Activated CD8-positive, alpha-beta memory T cell treated with anti-CD3 and anti-CD28 coated beads, Interleukin-2, amount 10 ng/mL, durations not matched to agents 7 days and 5 days (primary cell): ENCODE results near the gene MOCS1. TPM values are rescaled to one million over a fixed set of nuclear protein-coding genes. Genes with fewer than 3 reads are reported as not detected.

Experiments used
- ATAC-seq: fragments of 150-1000 bp; cut with Tn5 transposase; one replicate; pipeline ENCODE4 v1.10.0; 2021; ENCODE audit warnings: moderate library complexity
- CTCF ChIA-PET: fragments of 350-600 bp; sonication (Branson Sonifier 250); formaldehyde crosslinking; loops from one replicate; lab custom pipeline; 2021; ENCODE audit warnings: antibody characterized with exemption; lab: Charles Lee
- DNase-seq: peaks from one replicate; pipeline ENCODE4 v3.0.0-alpha.2; 2020
- H3K27ac Mint-ChIP-seq: one replicate; pipeline ENCODE4 v1.8.0; 2021; ENCODE audit warnings: mild to moderate bottlenecking, mixed read lengths
- H3K27me3 Mint-ChIP-seq: one replicate; pipeline ENCODE4 v1.8.0; 2021; ENCODE audit warnings: mixed read lengths
- H3K36me3 Mint-ChIP-seq: one replicate; pipeline ENCODE4 v1.8.0; 2021; ENCODE audit warnings: mild to moderate bottlenecking, mixed read lengths
- H3K4me1 Mint-ChIP-seq: one replicate; pipeline ENCODE4 v1.8.0; 2021; ENCODE audit warnings: mixed read lengths
- H3K4me3 Mint-ChIP-seq: one replicate; pipeline ENCODE4 v1.8.0; 2021; ENCODE audit warnings: mild to moderate bottlenecking, moderate library complexity, mixed read lengths
- H3K9me3 Mint-ChIP-seq: one replicate; pipeline ENCODE4 v1.8.0; 2022; ENCODE audit warnings: low read depth, mixed read lengths
- total RNA-seq, 2 experiments: library from RNA; stranded (reverse); gene quantifications; one replicate each; pipeline ENCODE4 v1.2.3, GENCODE V29; 2021

Gene MOCS1
- total RNA-seq, 2 experiments from 2014 or later, result 0.30 TPM; not detected in 1

DNA sequence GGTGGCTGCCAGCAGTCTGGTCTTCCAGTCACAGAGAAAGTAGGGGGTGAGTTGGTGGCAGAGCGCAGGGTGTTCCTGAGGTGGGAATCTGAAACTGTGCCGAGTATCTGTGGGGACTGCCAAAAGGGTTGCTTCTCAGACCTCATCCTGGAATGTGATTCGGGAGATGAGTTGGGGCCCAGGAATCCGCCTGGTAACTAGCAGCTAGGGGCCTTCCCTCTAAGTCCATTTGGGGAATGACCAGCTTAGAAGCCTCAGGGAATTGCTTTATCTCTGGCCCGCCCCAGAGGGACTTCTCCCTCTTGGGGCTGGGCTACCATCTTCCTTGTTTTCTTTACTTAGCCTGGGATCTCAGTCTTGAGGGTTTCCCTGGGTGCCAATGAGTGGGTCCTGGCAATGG is 49.6 kb downstream of the MOCS1 start:
- Mint-ChIP-seq H3K4me3 (no peak overlapping the region), H3K27ac (no peak overlapping the region), H3K27me3 (peaks cover 3% of the 10 kb centered on the region), H3K4me1 (no peaks in the 10 kb centered on the region), H3K36me3 (no peaks in the 10 kb centered on the region), H3K9me3 (no peaks in the 10 kb centered on the region)
- ATAC-seq (no peak), DNase-seq (no peak)
- CTCF ChIA-PET, result no interaction called here

- Mint-ChIP-seq H3K4me1 (no peaks in the 10 kb centered on the region), H3K36me3 (no peaks in the 10 kb centered on the region), H3K27me3 (no peaks in the 10 kb centered on the region), H3K4me3 (no peak overlapping the region), H3K27ac (no peak overlapping the region), H3K9me3 (no peaks in the 10 kb centered on the region)
- DNase-seq (no peak), ATAC-seq (no peak)
- CTCF ChIA-PET, result no interaction called here
These were observed 51.7 kb downstream of the MOCS1 start for GRCh38 chr6:39882531-39882899.

- Mint-ChIP-seq H3K4me3 (no peak overlapping the region), H3K36me3 (no peaks in the 10 kb centered on the region), H3K27me3 (no peaks in the 10 kb centered on the region), H3K27ac (no peak overlapping the region), H3K4me1 (no peaks in the 10 kb centered on the region), H3K9me3 (no peaks in the 10 kb centered on the region)
- CTCF ChIA-PET, result no interaction called here
- no peak for ATAC-seq
- no peak for DNase-seq
These were observed 52.3 kb downstream of the MOCS1 start for GRCh38 chr6:39881851-39882530.

- CTCF ChIA-PET, result interaction anchor here (1.4 kb wide), 1 partner anchor 16 kb away, joined by 3 read pairs; no protein-coding TSS in a partner anchor
- Mint-ChIP-seq H3K9me3 (no peaks in the 10 kb centered on the region), H3K4me3 (no peak overlapping the region), H3K27me3 (no peaks in the 10 kb centered on the region), H3K4me1 (no peaks in the 10 kb centered on the region), H3K36me3 (no peaks in the 10 kb centered on the region), H3K27ac (no peak overlapping the region)
- ATAC-seq, result no peak
- DNase-seq, result no peak
These were observed 53.7 kb downstream of the MOCS1 start for GRCh38 chr6:39880594-39880993.

DNA sequence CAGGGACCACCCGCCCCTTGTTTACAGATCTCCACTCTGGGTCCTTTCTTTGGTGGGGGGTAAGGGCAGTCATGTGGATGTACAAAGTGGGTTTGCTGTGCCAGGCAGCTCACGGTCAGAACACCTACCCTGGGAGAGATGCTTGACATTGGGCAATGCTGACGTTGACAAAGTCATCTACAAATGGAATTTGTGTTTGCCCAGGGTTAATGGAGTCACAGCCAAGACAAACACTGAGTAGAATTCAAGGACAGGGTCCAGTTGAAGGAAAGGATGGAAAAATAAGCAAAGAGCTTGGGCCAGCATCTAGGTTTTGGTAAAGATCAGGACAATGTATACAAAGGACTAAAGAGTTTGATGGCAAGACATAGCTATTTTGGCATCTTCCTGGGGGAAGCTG is 54.7 kb downstream of the MOCS1 start:
- CTCF ChIA-PET, result interaction anchor here (1.4 kb wide), 1 partner anchor 15 kb away, joined by 3 read pairs; no protein-coding TSS in a partner anchor
- DNase-seq, result no peak
- no peaks in the 10 kb centered on the region for H3K36me3 Mint-ChIP-seq
- no peak for ATAC-seq
- no peaks in the 10 kb centered on the region for H3K4me1 Mint-ChIP-seq
- no peak overlapping the region for H3K4me3 Mint-ChIP-seq
- no peak overlapping the region for H3K27ac Mint-ChIP-seq
- no peaks in the 10 kb centered on the region for H3K27me3 Mint-ChIP-seq
- no peaks in the 10 kb centered on the region for H3K9me3 Mint-ChIP-seq

DNA sequence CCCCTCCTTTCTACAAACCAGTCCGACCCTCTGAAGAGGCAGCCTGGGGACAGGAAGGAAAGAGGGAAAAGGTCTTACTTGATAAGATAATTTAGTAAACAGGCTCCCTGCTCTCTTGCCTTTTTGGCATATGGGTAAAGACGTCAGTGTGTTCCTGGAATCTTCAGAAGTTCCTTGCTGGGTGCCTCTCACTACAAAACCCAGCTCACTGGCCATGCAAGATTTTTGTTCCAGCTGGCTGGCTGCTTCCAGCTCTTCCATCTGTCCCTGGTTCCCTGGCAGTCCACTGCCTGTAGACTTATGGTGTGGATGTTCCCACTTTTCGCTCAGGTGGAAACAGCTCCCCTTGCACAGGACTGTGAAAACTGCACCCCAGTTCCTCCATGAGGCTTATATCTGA is 57.4 kb downstream of the MOCS1 start:
- CTCF ChIA-PET, result interaction anchor here (1.0 kb wide), 1 partner anchor 11 kb away, joined by 3 read pairs; no protein-coding TSS in a partner anchor
- no peak for ATAC-seq
- H3K4me3 Mint-ChIP-seq, result no peak overlapping the region
- no peaks in the 10 kb centered on the region for H3K9me3 Mint-ChIP-seq
- H3K27me3 Mint-ChIP-seq, result no peaks in the 10 kb centered on the region
- no peaks in the 10 kb centered on the region for H3K4me1 Mint-ChIP-seq
- no peak overlapping the region for H3K27ac Mint-ChIP-seq
- no peak for DNase-seq
- no peaks in the 10 kb centered on the region for H3K36me3 Mint-ChIP-seq

DNA sequence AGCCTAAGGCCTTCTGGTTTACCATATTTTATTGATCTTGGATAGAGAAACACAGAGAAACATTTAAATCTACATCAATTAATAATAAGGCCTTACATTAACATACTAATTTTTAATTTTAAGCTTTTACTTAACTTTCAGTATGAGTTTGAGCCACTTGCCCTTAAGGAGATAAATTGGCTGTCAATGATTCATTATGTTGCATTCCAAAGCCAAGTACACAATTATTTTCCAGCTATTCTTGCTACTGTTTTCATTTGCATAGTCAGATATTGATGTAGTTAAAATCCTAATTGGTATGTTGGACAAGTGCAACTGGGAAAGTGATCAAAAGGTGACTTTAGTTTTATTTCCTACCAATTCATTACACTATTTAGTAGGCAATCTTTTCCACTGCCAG is 58.2 kb downstream of the MOCS1 start:
- H3K36me3 Mint-ChIP-seq, result no peaks in the 10 kb centered on the region
- H3K27ac Mint-ChIP-seq, result no peak overlapping the region
- DNase-seq (no peak), ATAC-seq (no peak)
- H3K27me3 Mint-ChIP-seq, result no peaks in the 10 kb centered on the region
- CTCF ChIA-PET, result interaction anchor here (1.0 kb wide), 1 partner anchor 10 kb away, joined by 3 read pairs; no protein-coding TSS in a partner anchor
- no peaks in the 10 kb centered on the region for H3K4me1 Mint-ChIP-seq
- H3K4me3 Mint-ChIP-seq, result no peak overlapping the region
- no peaks in the 10 kb centered on the region for H3K9me3 Mint-ChIP-seq

GRCh38 chr6:39873439-39873838 is 60.8 kb downstream of the MOCS1 start:
- no peak for DNase-seq
- no peak overlapping the region for H3K27ac Mint-ChIP-seq
- CTCF ChIA-PET, result no interaction called here
- no peaks in the 10 kb centered on the region for H3K9me3 Mint-ChIP-seq
- no peak for ATAC-seq
- H3K27me3 Mint-ChIP-seq, result no peaks in the 10 kb centered on the region
- H3K4me1 Mint-ChIP-seq, result no peaks in the 10 kb centered on the region
- no peak overlapping the region for H3K4me3 Mint-ChIP-seq
- no peaks in the 10 kb centered on the region for H3K36me3 Mint-ChIP-seq

- ATAC-seq, result no peak
- Mint-ChIP-seq H3K27ac (no peak overlapping the region), H3K4me3 (no peak overlapping the region), H3K36me3 (no peaks in the 10 kb centered on the region), H3K27me3 (no peaks in the 10 kb centered on the region), H3K9me3 (no peaks in the 10 kb centered on the region), H3K4me1 (no peaks in the 10 kb centered on the region)
- CTCF ChIA-PET, result no interaction called here
- no peak for DNase-seq
These were observed 63.3 kb downstream of the MOCS1 start for GRCh38 chr6:39870950-39871349.

GRCh38 chr6:39867592-39867991 is 66.7 kb downstream of the MOCS1 start:
- Mint-ChIP-seq H3K4me3 (no peak overlapping the region), H3K27ac (no peak overlapping the region), H3K27me3 (no peaks in the 10 kb centered on the region), H3K9me3 (no peaks in the 10 kb centered on the region), H3K4me1 (no peaks in the 10 kb centered on the region), H3K36me3 (no peaks in the 10 kb centered on the region)
- CTCF ChIA-PET, result no interaction called here
- ATAC-seq (no peak), DNase-seq (no peak)

DNA sequence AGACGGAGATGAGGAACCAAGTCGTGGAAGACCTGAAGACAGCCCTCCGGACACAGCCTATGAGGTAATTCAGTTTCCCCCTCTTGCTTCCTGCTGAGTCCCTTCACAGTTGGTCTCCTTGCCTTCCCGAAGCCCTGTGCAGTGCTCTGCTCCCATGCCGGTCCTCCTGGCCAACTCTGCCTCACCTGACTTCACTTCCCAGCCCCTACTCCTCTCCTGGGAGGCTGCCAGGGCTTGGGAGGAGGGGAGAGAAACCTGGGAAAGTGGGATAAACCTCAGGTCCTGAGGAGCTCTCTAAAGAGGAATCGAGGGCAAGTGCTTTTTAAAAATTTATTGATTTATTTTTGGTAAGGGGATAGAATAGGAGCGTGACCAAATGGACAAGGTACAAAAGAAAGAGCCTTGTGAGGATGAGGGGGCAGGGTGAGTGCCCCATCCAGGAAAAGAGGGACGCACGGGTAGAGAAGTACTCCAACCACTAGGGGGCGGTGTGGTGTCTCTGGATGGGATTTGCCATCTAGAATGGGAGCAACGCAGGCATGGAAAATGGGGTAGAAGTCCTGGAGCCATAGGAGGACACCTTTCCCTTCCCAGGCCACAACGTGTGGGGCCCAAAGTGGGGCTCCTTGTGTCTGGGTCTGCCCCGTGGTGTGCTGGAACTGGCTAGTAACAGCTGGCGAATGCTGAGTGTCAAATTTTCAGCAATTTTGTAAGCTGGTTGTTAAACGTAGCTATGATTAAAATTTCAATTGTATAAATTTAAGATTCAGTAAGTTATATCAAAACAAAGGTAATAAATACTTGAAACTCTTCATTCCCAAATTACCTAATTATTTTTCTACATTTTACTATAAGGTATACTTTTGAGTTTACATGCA is 69.0 kb downstream of the MOCS1 start:
- DNase-seq (peak; percentile 69), ATAC-seq (no peak)
- Mint-ChIP-seq H3K36me3 (no peaks in the 10 kb centered on the region), H3K4me1 (no peaks in the 10 kb centered on the region), H3K27ac (no peak overlapping the region), H3K27me3 (no peaks in the 10 kb centered on the region), H3K9me3 (no peaks in the 10 kb centered on the region), H3K4me3 (no peak overlapping the region)
- CTCF ChIA-PET, result interaction anchor here (0.6 to 1.5 kb wide), 10 partner anchors 9 to 1163 kb away, joined by 3 to 6 read pairs (median 3); no protein-coding TSS in a partner anchor

- Mint-ChIP-seq H3K27ac (no peak overlapping the region), H3K4me3 (no peak overlapping the region), H3K9me3 (no peaks in the 10 kb centered on the region), H3K36me3 (no peaks in the 10 kb centered on the region), H3K27me3 (peaks cover 2% of the 10 kb centered on the region), H3K4me1 (no peaks in the 10 kb centered on the region)
- DNase-seq (no peak), ATAC-seq (no peak)
- CTCF ChIA-PET, result no interaction called here
These were observed 72.6 kb downstream of the MOCS1 start for GRCh38 chr6:39861663-39862062.

DNA sequence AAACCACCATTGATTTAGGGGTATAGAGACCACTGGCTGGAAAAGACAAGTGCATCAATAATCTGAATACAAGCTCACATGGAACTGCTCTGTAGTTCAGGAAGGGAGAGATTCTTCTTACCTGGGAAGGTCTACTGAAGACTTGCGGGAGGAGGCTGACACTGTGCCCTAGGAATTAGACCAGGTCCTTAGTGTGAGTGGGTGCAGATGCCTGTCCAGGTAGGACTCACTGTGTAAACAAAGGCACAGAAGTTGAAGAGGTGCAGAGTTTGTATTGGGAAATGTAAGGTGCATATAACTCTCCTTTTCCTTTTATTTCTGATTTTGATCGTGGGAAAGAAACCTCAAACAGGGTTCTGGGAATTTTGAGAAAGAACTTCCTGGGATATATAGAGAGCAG is 75.2 kb downstream of the MOCS1 start:
- H3K27me3 Mint-ChIP-seq, result peaks cover 2% of the 10 kb centered on the region
- H3K27ac Mint-ChIP-seq, result no peak overlapping the region
- H3K4me1 Mint-ChIP-seq, result no peaks in the 10 kb centered on the region
- no peak overlapping the region for H3K4me3 Mint-ChIP-seq
- ATAC-seq (no peak), DNase-seq (no peak)
- CTCF ChIA-PET, result no interaction called here
- no peaks in the 10 kb centered on the region for H3K36me3 Mint-ChIP-seq
- no peaks in the 10 kb centered on the region for H3K9me3 Mint-ChIP-seq
